NCI-H345 treated with DMSO at 0.1 percent for 48 hours (cell line): ENCODE results near the gene C1QL3.

Experiments used
- DNase-seq: peaks from one replicate; lab custom pipeline; 2025; ENCODE audit not compliant: unreplicated experiment; lab: John Stamatoyannopoulos, UW

The C1QL3 gene

DNA sequence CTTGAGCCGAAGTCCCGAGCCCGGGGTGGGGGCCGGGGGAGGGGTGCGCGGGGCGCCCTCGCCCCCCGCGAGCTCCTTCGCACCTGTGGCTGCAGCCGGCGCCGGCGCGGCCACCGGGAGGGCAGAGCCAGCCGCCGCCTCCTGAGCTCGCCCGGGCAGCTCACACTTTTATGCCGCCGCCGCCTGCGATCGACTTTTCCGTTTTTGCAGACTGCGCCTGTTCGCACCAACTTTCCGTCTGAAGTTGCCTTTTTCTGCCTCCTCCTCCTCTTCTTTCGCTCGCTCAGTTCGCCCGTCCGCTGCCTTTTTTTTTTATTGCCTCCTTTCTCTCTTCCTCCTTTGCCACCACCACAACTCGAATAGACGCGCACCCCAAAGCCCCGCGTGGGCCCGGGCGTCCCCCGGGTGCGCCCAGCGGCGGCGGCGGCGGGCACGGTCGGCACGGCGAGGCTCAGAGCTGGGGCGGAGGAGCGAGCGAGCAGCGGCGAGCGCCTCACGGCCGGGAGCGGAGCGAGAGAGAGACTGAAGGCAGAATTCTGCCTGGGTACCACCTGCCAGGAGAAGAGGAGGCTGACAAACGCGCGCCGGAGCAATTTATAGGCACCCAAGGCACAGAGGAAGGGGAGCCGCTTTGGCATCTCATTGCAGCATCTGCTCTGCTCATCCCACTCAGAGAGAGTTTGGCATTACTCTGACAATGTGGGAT, at the start of gene C1QL3:
Gene C1QL3, minus strand, starts transcription at position 569 of the 706 bp plus-strand sequence. CDS start 814 bp downstream, outside the sequence.
- DNase-seq, result no peak

DNA sequence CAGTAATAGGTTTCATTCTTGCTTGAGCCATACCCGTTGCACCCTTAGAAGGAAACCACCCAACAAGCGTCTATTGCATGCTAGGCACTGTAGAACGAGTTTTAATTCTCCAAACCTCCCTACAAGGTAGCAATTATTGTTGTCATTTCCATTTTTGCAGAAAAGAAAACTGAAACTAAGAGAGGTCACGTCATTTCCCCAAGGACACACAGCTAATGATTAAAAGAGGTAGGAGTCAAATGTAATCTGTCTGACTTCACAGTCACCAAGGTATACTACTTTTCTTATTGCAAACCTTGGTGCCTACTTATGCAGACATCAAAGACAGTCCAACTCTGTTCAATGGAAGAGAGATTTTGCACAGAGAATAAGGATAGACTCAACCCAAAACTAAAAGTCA, 49.1 kb upstream of the C1QL3 start:
- no peak for DNase-seq

DNA sequence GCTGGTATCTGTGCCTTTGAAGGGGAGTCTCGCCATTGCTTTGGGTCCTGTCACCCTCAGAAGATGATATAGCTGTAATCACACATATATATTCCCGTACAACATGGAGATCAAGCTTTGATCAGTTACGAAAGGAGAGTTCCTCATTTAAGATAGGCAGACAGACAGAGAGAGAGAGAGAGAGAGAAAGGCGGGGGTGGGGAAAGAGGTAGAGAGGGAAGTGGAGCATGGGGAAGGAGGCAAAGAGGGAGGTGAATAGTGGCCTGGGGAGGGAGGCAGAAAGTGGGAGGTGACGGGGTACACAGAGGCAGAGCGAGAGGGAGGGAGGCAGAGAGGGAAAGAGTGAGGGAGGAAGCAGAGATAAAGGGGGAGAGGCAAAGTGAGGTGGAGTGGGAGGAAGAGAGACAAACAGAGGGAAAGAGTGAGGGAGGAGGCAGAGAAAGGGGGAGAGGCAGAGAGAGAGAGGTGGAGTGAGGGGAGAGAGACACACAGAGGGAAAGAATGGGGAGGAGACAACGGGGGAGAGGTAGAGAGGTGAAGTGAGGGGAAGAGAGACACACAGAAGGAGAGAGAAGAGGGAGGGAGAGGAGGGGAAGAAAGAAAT, 44.6 kb upstream of the C1QL3 start:
- no peak for DNase-seq

DNA sequence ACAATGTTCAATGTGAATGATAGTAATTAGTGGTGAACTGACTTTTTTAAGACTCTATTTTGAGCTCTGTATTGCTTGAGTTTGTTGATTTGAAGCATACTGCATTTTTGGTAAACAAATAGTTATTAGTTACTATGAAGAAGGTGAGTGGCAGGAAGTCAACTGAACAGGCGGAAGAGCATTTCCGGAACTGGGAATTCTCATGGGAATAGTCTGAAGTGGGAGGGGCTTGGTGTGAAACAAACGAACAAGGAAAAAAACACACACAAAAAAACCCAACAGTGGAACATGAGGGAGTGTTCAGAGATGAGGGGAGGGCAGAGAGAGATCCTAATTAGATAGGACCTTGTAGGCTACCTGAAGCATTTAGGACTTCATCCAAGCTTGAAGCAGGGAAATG, 43.9 kb upstream of the C1QL3 start:
- no peak for DNase-seq

DNA sequence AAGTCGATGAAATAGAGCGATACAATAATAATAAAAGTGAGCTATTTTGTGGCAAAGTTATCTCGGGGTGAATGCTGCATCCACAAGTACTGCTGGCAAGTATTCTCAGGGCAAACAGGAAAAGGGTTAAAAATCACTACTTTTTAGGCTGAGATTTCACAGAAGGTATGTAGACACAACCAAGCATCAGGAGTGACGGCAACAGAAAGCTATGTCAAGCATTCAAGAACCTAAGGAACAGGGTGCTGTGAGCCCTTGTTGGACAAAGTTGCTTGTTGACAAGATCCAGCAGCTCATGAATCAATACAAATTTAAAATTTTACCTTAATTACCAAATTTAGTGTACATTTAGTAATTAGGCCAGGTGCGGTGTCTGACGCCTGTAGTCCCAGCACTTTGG, 41.2 kb upstream of the C1QL3 start:
- no peak for DNase-seq

DNA sequence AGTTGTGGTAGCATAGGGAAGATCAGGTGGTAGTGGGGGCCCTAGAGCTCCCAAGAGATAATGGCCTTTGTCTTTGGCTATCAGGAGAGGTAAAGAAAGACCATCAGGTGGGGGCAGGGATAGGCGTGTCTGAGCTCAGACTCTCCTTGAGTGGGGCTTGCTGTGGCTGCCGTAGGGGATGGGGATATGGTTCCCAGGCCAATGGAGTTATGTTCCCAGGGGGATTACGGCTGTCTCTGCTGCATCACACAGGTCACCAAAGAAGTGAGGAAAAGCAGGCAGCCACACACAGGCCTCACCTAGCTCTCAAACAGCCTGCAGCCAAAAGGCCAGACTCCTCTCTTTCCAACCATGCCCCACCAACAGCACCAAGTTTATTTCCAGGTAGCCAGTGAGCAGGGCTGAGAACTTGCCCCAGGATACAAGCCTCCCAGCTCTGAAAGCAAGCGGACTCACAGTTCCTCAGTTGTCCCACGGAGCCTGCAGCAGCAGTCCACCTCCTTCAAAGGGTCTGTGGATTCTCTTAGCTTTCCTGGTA, 37.6 kb upstream of the C1QL3 start:
- no peak for DNase-seq

DNA sequence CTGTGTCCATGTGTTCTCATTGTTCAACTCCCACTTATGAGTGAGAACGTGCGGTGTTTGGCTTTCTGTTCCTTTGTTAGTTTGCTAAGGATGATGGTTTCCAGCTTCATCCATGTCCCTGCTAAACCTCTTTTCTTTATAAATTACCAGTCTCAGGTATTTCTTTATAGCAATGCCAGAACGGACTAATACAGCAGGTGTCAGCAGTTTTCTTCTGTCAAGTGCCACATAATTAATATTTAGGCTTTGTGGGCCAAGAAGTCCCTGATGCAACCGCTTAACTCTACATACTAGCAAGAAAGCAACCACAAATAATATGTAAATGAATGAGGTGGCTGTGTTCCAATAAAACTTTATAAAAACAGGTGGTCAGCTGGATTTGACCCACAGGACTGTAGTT, 26.3 kb upstream of the C1QL3 start:
- no peak for DNase-seq

DNA sequence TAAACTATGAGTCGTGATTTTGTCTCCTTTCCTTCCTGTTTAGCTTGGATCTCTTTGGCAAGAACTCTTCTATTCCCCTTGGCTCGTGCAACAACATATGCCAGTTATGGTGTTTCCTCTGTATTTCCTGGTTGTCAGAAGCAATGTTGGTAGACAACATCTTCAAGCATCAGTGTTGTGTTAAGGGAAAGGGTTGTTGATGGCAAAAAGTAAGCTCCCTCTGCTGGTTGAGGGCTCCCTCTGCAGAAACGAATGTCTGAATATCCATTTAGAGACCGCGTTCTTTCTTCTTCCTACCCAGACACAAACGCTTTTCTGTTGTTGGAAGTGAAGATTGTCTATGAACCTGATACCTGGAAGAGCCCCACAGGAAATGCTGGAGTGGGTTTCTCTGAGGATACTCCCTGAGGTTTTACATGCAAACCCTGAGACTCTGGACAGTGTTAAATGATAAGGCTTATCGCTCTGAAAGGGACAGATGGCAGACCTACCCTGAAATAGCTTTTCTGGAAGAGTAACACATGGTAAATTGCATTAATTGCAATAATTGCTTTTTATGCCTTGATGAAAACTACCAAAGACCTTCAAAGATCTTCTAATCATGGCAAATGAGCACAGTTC, 23.5 kb upstream of the C1QL3 start:
- no peak for DNase-seq

DNA sequence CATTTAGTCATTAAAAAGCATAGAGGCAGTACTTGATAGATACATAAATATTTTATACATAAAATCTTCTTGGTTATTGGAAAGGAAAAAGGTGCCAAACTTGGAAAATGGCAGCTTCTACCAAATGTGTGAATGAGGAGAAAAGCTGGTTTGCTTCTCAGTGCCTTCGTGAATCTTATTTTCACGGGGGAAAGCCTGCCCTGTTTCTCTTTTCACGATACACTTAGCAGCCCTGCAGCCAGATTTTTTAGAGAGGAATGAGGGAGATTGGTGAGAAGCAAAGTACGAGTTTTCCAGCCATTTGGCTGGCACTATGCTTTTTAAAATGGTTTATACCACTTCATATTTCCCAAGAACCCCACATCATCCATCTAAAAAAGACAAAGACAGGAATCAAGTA, 22.9 kb upstream of the C1QL3 start:
- no peak for DNase-seq

DNA sequence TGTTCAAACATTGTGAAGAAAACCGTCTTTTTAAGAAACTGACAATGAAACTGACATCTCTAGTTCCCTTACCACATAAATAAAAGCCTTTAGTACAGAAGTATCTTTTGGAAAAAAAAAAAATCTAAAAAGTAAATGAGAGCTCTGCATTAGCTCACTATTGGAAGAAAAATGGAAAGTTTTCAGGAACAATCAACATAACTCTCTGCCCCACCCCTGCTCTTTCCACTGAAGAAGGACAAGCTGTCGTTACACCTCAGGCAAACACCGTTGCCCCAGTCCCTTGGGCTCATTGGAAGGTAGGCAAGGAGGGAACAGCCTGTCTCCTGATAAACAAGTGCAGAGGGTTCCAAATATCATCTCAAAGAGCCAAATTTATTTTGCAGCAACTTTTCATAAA, 22.4 kb upstream of the C1QL3 start:
- DNase-seq, result no peak

DNA sequence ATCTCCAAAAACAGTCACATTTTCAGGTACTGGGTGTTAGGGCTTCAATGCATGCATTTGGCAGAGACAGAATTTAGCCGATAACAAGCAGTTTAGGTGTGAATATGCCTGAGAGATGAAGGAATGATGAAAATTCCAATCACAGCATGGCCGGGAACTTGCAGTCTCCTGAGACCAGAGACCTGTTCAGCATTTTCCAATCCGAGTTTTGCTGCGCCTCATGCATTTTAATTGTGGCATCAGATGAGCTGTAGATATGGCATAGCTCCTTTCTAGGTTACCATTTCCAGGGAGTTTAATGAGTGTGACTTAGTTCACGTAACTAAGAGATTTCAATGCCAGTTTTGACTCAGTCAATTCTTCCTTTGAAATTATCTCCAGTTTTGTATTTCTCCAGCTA, 14.5 kb upstream of the C1QL3 start:
- DNase-seq, result no peak

DNA sequence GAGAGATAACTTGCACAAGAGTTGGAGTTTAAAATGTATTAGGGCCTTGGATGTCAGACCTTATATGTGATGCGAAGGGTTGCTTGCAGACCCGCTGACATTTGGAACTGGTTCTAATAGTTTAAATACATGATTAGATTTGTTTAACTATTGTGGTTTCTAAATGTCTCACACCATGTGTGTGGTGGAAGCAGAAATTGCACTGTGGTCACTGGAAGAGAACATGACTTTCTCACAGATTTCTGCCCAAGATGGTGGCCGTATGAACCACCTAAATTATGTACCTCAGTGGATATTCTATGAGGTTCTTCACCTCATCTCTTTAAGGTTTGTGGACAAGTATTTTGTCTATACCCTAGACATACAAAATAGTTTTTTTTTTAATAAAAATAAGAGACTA, 8.2 kb upstream of the C1QL3 start:
- no peak for DNase-seq

DNA sequence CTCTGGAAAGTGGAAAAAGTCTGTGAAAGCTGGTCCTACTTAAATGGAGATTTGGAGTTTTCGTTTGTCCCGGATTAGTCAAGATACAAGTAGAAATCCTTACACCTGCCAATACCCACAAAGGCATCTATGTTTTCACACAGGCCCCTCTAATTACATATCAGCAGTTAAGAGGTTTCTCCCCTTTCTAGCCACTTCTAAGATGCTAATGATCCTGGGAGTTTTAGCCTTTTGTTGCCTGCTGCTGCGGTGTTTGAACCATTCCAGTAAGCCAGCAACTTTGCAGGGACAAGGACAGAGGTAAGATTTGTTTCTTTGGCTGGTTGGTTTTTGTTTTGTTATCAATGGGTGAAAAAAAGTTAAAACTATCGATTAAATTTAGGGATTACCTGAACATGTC, 5.8 kb upstream of the C1QL3 start:
- DNase-seq, result no peak

DNA sequence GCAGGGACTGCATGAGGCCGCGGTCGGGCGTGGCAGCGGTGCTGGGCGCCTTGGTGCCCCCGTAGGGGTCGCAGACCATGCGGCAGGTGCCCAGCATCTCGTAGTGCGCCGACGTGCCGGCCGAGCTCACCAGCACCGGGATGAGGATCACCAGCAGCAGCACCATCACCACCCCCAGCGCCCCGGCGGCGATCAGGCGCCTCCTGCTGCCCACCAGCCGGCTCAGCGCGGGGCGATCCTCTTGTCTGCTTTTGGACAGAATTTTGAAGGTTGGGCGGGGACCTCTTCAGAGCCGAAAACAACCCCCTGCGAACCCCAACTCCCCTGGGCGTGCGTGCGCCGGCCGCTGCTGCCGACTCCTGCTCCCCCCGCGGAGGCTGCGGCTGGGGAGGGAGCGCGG, 779 bp downstream of the C1QL3 start:
- DNase-seq, result no peak

DNA sequence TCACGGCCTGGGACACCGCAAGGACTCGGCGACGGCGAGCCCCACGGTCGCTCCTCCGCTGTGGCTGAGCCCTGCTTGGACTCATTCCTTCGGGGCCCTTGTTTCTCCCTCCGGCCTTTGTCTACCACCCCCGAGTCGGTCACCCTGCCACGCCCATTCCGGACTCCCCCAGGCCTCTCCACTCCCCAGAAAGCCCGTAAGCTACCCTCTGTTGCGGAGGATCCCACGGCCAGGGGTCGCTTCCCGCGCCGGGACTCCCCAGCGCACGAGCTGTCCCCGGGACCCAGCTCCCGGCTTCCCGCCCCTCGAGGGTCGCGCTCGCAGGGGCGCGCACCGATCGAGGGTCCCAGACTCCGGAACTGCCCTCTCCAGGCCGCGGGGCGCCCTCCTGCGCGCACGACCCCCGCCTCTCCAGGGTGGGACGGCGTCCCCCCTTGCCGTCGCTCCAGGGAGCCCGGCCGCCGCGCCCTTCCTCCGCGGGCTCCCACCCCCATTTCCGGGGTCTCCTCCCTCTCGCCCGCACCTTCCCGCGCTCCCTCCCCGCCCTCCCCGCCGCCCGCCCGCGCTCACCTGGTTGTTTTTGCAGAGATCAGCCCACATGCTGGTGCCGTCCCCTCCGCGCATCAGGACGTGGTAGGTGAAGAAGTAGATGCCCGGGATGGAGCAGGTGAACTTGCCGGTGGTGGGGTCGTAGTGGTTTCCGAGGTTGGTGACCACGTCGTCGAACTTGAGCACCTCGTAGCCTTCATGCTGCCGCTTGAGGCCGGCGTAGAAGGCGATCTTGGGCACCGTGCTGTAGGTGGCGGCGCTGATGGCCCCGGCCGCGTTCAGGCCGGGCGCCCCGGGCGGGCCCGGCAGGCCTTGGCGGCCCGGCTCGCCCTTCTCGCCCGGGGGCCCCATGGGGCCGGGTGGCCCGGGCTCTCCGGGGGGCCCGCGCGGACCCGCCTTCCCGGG, 1.5 kb downstream of the C1QL3 start:
- no peak for DNase-seq

DNA sequence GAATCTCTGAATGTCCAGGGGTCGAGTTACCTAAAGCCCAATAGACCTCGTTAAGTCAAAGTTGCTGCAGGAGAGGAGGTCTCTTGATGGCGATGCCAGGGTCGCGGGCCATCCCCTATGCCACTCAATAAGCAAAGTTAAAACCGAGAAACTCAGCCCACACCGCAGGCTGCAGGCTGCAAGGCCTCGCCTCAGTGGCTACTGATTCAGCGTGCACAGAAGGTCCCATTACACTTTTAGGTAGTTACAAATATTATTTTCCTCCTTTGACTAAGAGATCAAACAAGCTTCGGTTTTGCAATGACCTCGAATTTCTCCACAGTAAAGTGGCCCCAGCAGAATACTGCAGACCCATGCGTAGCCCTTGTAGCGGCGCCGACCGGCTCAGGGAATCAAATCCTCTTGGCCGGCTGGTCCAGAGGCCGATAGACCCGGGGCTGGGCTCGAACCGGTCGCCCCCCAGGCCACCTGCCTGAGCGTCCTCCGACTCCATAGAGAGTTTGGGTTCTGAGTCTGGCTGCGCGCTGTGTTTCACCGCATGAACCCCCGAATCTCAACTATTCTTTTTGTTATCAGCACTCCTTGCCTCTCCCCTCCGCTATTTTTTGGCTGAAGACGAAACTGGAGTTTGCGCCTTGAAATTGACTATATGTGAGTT, 2.3 kb downstream of the C1QL3 start:
- DNase-seq, result no peak

DNA sequence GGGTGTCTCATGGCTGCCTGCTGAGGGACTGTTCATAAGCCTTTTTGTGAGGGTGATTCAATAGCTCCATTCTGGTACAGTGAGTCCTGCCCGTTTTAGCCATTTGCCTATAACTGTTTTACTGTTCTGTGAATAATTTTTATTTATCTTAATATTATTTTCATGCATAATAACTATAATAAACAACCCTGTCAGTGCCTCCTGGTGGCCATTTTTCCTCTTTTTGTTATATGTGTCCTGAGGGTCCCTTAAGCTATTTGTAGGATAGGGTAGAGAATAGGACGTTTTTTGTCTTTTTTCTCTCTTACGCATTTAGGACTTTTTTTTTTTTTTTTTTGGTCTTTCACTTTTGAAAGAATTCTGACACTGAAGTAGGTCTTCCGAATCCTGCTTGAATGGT, 2.9 kb downstream of the C1QL3 start:
- no peak for DNase-seq

DNA sequence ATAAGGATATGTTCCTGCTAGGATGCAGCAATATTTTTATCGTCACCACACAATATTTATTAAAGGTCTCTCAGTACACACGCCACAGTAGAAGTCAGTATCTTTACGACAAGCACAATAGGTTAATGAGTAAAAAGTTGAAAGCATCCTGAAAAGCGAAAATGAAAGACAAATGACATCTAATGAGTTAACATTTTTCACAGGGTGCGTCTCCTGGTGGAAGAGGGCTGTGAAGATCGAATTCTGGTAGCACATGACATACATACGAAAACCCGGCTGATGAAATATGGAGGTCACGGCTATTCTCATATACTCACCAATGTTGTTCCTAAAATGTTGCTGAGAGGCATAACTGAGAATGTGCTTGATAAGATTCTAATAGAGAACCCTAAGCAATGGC, 10.8 kb downstream of the C1QL3 start:
- DNase-seq, result no peak

DNA sequence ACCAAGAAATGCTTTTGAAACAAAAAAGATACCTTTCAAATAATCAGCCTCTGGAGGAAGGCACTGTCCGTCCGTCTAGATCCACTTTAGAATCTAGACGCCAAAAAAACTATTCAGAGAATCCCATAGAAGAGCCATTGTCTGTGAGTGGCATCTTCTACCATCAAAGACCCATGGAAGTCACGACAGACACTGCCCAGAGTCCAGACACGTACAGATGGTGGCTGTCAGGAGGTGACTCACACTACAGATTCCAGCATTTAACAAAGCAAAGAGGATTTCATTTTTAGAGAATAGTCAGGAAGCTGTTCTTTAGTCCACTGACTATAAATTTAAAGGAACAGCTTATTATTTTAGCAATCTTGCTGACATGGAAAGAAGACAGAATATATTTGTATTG, 11.7 kb downstream of the C1QL3 start:
- no peak for DNase-seq

DNA sequence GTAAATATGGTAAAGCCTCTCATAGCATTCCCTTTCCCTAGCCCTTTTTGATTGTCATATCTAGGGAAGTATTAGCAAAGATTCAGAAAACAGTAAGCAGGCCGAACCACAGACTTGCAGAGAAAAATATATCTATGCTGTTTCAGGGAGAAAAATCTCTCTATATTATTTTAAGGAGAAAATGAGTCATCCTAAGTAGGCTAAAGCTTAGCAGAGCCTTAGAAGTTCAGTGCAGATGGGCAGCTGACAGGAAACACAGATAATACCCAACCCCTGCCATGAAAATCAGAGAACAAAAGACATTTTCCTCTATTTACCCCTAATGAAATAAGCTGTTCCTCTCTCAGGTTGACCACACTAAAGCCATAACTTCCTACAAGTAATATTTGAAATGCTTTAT, 16.5 kb downstream of the C1QL3 start:
- no peak for DNase-seq

DNA sequence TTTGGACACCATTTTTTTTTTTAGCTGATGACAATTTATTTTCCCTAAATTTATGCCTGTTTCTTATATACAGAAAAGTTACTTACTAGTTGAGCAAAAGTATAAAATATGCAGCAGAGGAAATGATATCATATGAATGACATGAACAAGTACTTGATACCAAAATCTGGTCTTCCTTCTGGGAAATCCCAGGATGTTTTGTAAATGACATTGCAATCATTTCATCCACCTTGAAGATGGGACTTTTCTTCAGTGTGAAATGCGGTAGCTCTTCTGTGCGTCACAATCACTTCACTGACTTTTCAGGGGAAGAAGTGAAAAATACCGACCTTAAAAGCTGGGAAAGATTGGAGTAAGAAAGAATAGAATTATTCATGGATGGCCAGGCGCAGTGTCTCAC, 23.8 kb downstream of the C1QL3 start:
- no peak for DNase-seq
